HEK293 (cell line): ENCODE data around the gene RSRP1.

Experiments
- CTCF ChIP-seq: fragments of 450-650 bp; formaldehyde crosslinking; IDR thresholded peaks from 2 replicates; pipeline ENCODE4 v1.5.1; 2016; ENCODE audit warnings: missing biosample characterization, missing genetic modification characterization
- GFI1B ChIP-seq: fragments of 450-650 bp; formaldehyde crosslinking; IDR thresholded peaks from 2 replicates; pipeline ENCODE4 v1.5.1; 2016; ENCODE audit warnings: missing biosample characterization, missing genetic modification characterization
- GLI2 ChIP-seq: fragments of 450-650 bp; formaldehyde crosslinking; IDR thresholded peaks from 2 replicates; pipeline ENCODE4; 2017; ENCODE audit warnings: missing biosample characterization, missing genetic modification characterization, low read depth, borderline replicate concordance
- HOXA7 ChIP-seq: sonication (generic); formaldehyde crosslinking; IDR thresholded peaks from 2 replicates; pipeline ENCODE4 v1.8.1; 2022; ENCODE audit warnings: missing genetic modification reagents, borderline replicate concordance
- KLF9 ChIP-seq: fragments of 450-650 bp; formaldehyde crosslinking; IDR thresholded peaks from 2 replicates; pipeline ENCODE4 v1.5.1; 2016; ENCODE audit warnings: missing biosample characterization, missing genetic modification characterization, low read depth
- PRDM4 ChIP-seq: fragments of 450-650 bp; formaldehyde crosslinking; IDR thresholded peaks from 2 replicates; pipeline ENCODE4 v1.5.1; 2017; ENCODE audit warnings: missing biosample characterization, missing genetic modification characterization
- ZBTB26 ChIP-seq: fragments of 450-650 bp; formaldehyde crosslinking; optimal IDR thresholded peaks from 2 replicates; pipeline ENCODE3; 2016; ENCODE audit warnings: missing biosample characterization, mild to moderate bottlenecking, missing genetic modification characterization
- ZBTB48 ChIP-seq: fragments of 450-650 bp; formaldehyde crosslinking; IDR thresholded peaks from 2 replicates; pipeline ENCODE4 v1.5.1; 2016; ENCODE audit warnings: missing biosample characterization, missing genetic modification characterization
- ZEB2 ChIP-seq: fragments of 450-650 bp; formaldehyde crosslinking; IDR thresholded peaks from 2 replicates; pipeline ENCODE4 v1.5.1; 2016; ENCODE audit warnings: missing biosample characterization, missing genetic modification characterization
- ZFHX2 ChIP-seq: fragments of 450-650 bp; formaldehyde crosslinking; conservative IDR thresholded peaks from 2 replicates; pipeline ENCODE4 v1.5.1; 2016; ENCODE audit warnings: missing biosample characterization, missing genetic modification characterization
- ZFP37 ChIP-seq: fragments of 450-650 bp; formaldehyde crosslinking; IDR thresholded peaks from 2 replicates; pipeline ENCODE4 v1.5.1; 2016; ENCODE audit warnings: missing biosample characterization, missing genetic modification characterization
- ZIC2 ChIP-seq: fragments of 450-650 bp; formaldehyde crosslinking; IDR thresholded peaks from 2 replicates; pipeline ENCODE4 v1.5.1; 2016; ENCODE audit warnings: missing biosample characterization, missing genetic modification characterization
- ZNF132 ChIP-seq: fragments of 450-650 bp; formaldehyde crosslinking; IDR thresholded peaks from 2 replicates; pipeline ENCODE4 v1.5.1; 2017; ENCODE audit warnings: missing biosample characterization, missing genetic modification characterization, borderline replicate concordance
- ZNF148 ChIP-seq: fragments of 450-650 bp; formaldehyde crosslinking; IDR thresholded peaks from 2 replicates; pipeline ENCODE4 v1.5.0; 2017; ENCODE audit warnings: missing biosample characterization, missing genetic modification characterization, borderline replicate concordance
- ZNF280C ChIP-seq: fragments of 450-650 bp; formaldehyde crosslinking; IDR thresholded peaks from 2 replicates; pipeline ENCODE4 v1.5.1; 2016; ENCODE audit warnings: missing biosample characterization, missing genetic modification characterization
- ZNF449 ChIP-seq: fragments of 450-650 bp; formaldehyde crosslinking; IDR thresholded peaks from 2 replicates; pipeline ENCODE4 v1.5.1; 2017; ENCODE audit warnings: missing biosample characterization, mild to moderate bottlenecking, missing genetic modification characterization, moderate library complexity
- ZNF548 ChIP-seq: fragments of 450-650 bp; formaldehyde crosslinking; IDR thresholded peaks from 2 replicates; pipeline ENCODE4 v1.5.1; 2016; ENCODE audit warnings: missing biosample characterization, missing genetic modification characterization
- ZNF610 ChIP-seq: fragments of 450-650 bp; formaldehyde crosslinking; IDR thresholded peaks from 2 replicates; pipeline ENCODE4 v1.5.1; 2016; ENCODE audit warnings: missing biosample characterization, missing genetic modification characterization, borderline replicate concordance
- ZNF621 ChIP-seq: fragments of 450-650 bp; formaldehyde crosslinking; IDR thresholded peaks from 2 replicates; pipeline ENCODE4 v1.5.1; 2017; ENCODE audit warnings: missing biosample characterization, missing genetic modification characterization
- ZNF704 ChIP-seq: fragments of 450-650 bp; formaldehyde crosslinking; IDR thresholded peaks from 2 replicates; pipeline ENCODE4 v1.5.1; 2016; ENCODE audit warnings: missing biosample characterization, missing genetic modification characterization
- ZNF747 ChIP-seq: fragments of 450-650 bp; formaldehyde crosslinking; IDR thresholded peaks from 2 replicates; pipeline ENCODE4 v1.5.1; 2016; ENCODE audit warnings: missing biosample characterization, missing genetic modification characterization
- ZSCAN18 ChIP-seq: fragments of 450-650 bp; formaldehyde crosslinking; IDR thresholded peaks from 2 replicates; pipeline ENCODE4 v1.5.1; 2016; ENCODE audit warnings: missing biosample characterization, missing genetic modification characterization

RSRP1 gene

GRCh38 chr1:25239681-25240541, 7.3 kb downstream of the RSRP1 start (continued):
- TF ChIP-seq CTCF (tag by site-specific recombination) (peak; percentile 95), ZNF621 (tag by site-specific recombination) (no peak), GLI2 (tag by site-specific recombination) (no peak), ZNF610 (no peak; the same call in 1 of the 2 replicates), ZFP37 (tag by site-specific recombination) (peak; percentile 76; the same call in 1 of the 2 replicates), ZNF148 (tag by site-specific recombination) (no peak), ZFHX2 (tag by site-specific recombination) (no peak), ZNF548 (tag by site-specific recombination) (no peak), PRDM4 (tag by site-specific recombination) (peak; percentile 45; the same call in 1 of the 2 replicates), ZBTB48 (tag by site-specific recombination) (peak; percentile 95), ZNF747 (tag by site-specific recombination) (no peak), ZBTB26 (tag by site-specific recombination) (peak; percentile 59), GFI1B (tag by site-specific recombination) (no peak), ZNF132 (tag by site-specific recombination) (no peak), ZSCAN18 (tag by site-specific recombination) (no peak), HOXA7 (CRISPR knock-in tag) (no peak), ZIC2 (tag by site-specific recombination) (peak; percentile 47), ZEB2 (tag by site-specific recombination) (peak; percentile 96), ZNF280C (no peak), KLF9 (tag by site-specific recombination) (0 out of 2 replicates have a peak, but pooled peaks have one; percentile 33), ZNF704 (no peak), ZNF449 (tag by site-specific recombination) (no peak)
